EL (cell line): ENCODE measurements around the gene OR2A2.

Experiments
- DNase-seq: peaks from one replicate; pipeline ENCODE4 v3.0.0-alpha.2; 2016

Gene OR2A2

DNA sequence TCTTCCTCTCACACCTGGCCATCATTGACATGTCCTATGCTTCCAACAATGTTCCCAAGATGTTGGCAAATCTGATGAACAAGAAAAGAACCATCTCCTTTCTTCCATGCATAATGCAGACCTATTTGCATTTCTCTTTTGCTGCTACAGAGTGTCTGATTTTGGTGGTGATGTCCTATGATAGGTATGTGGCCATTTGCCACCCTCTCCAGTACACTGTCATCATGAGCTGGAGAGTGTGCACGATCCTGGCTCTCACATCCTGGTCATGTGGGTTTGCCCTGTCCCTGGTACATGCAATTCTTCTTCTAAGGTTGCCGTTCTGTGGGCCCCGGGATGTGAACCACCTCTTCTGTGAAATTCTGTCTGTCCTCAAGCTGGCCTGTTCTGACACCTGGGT lies 32.8 kb downstream of the OR2A2 start:
- no peak for DNase-seq

DNA sequence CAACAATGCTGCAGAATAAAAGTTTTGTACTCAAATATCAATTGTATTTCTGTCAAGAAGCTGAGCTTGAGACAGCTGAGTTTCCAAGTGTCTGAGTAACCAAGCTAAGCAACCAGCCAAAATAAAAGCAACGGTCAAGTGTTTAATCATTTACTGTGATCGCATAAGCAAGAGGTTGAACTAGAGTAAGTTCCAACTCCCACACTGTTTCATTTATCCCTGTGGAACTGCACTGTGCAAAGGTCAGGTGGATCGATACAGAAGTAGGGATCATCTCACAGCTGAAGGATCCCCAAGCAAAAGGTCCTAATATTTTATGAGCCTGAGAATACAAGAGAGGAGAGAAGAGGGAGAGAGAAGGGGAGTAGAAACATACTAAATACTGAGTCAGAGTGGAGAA lies 35.0 kb downstream of the OR2A2 start:
- DNase-seq = no peak

DNA sequence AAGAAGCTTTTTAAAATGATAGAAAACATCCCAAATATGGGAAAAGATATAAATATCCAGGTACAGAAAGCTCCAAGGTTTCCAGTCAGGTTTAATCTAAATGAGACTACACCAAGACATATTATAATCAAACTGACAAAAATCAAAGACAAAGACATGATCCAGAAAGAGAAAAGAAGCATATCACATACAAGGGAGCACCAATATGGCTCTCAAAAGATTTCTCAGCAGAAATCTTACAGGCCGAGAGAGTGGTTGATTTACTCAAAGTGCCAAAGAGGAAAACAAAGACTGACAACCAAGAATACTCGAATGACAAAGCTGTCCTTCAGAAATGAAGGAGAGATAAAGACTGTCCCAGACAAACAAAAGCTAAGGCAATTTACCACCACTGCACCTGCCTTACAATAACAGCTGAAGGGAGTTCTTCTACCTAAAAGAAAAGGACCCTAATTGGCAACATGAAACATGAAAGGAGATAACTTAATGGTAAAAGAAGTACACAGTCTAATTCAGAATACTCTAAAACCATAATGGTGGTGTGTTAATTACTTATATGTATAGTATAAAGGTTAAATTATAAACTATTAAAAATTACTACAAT lies 38.9 kb downstream of the OR2A2 start:
- no peak for DNase-seq

DNA sequence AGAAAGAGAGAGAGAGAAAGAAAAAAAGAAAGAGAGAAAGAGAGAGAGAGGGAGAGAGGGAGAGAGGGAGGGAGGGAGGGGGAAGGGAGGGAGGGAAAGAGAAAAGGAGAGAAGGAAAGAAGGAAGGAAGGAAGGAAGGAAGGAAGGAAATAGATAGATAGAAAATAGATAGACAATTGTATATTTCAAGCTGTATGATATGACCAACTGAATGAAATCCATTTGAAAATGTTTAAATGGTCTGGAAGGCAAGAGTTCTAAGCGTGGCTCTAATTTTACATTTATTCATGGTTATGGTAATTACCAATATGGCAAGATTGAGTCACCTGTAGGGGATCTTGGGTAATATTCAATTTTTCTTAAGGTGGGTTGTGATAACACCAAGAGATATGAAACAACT lies 49.5 kb downstream of the OR2A2 start:
- DNase-seq = no peak
